Thoracic aorta (tissue), 2 donors: ENCODE data around the gene DYNC1LI2. TPM values are rescaled to one million over a fixed set of nuclear protein-coding genes. Genes with fewer than 3 reads are reported as not detected.
"Not testable (repeated sequence)": the region's sequence is repeated elsewhere in the genome, so short reads cannot be mapped to it uniquely, and the experiment has no call there.

Experiments used
- ATAC-seq: fragments of 150-250 bp; one replicate; pipeline ENCODE4 v1.8.0; 2017; ENCODE audit warnings: low read depth; ENCODE audit not compliant: insufficient number of reproducible peaks, low FRiP score
- DNase-seq: peaks from one replicate; pipeline ENCODE4 v3.0.0-alpha.2; 2020; ENCODE audit warnings: low spot score
- H3K27ac ChIP-seq, 2 donors: fragments of 200-600 bp; sonication (generic); 1 replicate in 1 of 2; 2 replicates in 1 of 2; pipeline ENCODE4 v1.5.1; 2016; ENCODE audit warnings: mild to moderate bottlenecking in 2 of 2, moderate library complexity in 2 of 2
- H3K27me3 ChIP-seq: fragments of 200-600 bp; sonication (generic); replicated peaks from 2 replicates; pipeline ENCODE4 v1.6.0; 2016; ENCODE audit warnings: mild to moderate bottlenecking; ENCODE audit not compliant: insufficient read depth
- H3K36me3 ChIP-seq: fragments of 200-600 bp; sonication (generic); one replicate; pipeline ENCODE4 v1.5.1; 2016
- H3K4me1 ChIP-seq, 2 donors: fragments of 200-600 bp; sonication (generic); 1 replicate in 1 of 2; 2 replicates in 1 of 2; pipeline versions ENCODE4 v1.5.1 to v1.6.0; 2016; ENCODE audit warnings: low read depth in 2 of 2, mild to moderate bottlenecking in 1 of 2; ENCODE audit not compliant: control insufficient read depth in 1 of 2
- H3K4me3 ChIP-seq: fragments of 200-600 bp; sonication (generic); 2 replicates; pipeline ENCODE4 v1.5.1; 2016; ENCODE audit warnings: mild to moderate bottlenecking
- H3K9me3 ChIP-seq: fragments of 200-600 bp; sonication (generic); 2 replicates; pipeline ENCODE4 v1.5.1; 2016
- total RNA-seq, 2 donors: library from RNA; depleted of rRNA; stranded (reverse); fragments of >200 nt; gene quantifications; one replicate each; pipeline versions ENCODE4 v1.1.0 to v1.2.3, GENCODE V29; 2016
- TF ChIP-seq, protein P1 (sequence below): fragments of 200-600 bp; sonication (generic); IDR thresholded peaks from one replicate; pipeline ENCODE4 v1.5.1; 2019; ENCODE audit warnings: antibody characterized with exemption

DYNC1LI2 gene
- total RNA-seq, 2 donors from 2014 or later = 110 to 200 TPM

DNA sequence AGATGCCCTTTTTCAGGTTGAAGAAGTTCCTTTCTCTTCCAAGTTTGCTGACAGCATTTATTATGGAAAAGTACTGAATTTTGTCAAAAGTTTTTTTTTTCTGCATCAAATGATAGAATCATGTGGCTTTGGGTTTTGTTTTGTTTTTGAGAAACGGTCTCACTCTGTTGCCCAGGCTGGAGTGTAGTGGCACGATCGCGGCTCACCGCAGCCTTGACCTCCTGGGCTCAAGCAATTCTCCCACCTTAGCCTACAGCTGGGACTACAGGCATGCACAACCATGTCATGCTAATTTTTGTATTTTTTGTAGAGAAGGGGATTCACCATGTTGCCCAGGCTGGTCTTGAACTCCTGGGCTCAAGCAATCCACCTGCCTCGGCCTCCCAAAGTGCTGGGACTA lies 62.1 kb downstream of the DYNC1LI2 start:
- Histone ChIP-seq H3K9me3 (no peaks in the 10 kb centered on the region), H3K4me1 (no peaks in the 10 kb centered on the region), H3K4me3 (no peak overlapping the region), H3K27ac (no peak overlapping the region), H3K27me3 (no peaks in the 10 kb centered on the region), H3K36me3 (no peaks in the 10 kb centered on the region)
- TF ChIP-seq, protein P1, sequence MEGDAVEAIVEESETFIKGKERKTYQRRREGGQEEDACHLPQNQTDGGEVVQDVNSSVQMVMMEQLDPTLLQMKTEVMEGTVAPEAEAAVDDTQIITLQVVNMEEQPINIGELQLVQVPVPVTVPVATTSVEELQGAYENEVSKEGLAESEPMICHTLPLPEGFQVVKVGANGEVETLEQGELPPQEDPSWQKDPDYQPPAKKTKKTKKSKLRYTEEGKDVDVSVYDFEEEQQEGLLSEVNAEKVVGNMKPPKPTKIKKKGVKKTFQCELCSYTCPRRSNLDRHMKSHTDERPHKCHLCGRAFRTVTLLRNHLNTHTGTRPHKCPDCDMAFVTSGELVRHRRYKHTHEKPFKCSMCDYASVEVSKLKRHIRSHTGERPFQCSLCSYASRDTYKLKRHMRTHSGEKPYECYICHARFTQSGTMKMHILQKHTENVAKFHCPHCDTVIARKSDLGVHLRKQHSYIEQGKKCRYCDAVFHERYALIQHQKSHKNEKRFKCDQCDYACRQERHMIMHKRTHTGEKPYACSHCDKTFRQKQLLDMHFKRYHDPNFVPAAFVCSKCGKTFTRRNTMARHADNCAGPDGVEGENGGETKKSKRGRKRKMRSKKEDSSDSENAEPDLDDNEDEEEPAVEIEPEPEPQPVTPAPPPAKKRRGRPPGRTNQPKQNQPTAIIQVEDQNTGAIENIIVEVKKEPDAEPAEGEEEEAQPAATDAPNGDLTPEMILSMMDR = no peak
- ATAC-seq = no peak
- DNase-seq = no peak

DNA sequence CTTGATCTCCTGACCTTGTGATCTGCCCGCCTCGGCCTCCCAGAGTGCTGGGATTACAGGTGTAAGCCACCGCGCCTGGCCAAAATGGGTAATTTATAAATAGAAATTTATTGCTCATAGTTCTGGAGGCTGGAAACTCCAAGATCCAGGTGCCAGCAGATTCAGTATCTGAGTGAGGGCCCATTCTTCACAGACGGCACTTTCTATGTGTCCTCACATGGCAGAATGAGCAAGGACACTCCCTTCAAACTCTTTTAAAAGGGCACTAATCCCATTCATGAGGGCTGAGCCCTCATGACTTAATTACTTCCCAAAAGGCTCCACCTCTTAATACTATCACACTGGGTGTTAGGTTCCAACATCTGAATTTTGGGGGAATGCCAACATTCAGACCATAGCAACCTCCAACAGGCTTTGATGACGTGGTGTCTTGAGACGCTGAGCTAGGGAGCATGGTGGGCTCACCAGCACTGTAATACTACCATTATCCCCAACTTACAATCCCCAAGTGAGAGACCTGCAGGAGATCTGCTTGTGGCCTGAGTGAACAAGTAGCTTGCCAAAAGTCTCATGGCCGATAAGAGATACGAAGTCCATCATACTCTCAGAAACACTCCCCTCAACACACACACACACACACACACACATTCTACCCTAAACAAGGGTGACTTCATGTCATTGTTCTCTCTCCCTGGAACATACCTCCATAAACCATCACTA lies 63.3 kb downstream of the DYNC1LI2 start:
- no peak overlapping the region for H3K4me3 ChIP-seq
- DNase-seq (no peak), ATAC-seq (no peak)
- H3K4me1 ChIP-seq = no peaks in the 10 kb centered on the region
- no peak overlapping the region for H3K27ac ChIP-seq
- no peaks in the 10 kb centered on the region for H3K9me3 ChIP-seq
- TF ChIP-seq, protein P1 = no peak
- no peaks in the 10 kb centered on the region for H3K27me3 ChIP-seq
- H3K36me3 ChIP-seq = no peaks in the 10 kb centered on the region

DNA sequence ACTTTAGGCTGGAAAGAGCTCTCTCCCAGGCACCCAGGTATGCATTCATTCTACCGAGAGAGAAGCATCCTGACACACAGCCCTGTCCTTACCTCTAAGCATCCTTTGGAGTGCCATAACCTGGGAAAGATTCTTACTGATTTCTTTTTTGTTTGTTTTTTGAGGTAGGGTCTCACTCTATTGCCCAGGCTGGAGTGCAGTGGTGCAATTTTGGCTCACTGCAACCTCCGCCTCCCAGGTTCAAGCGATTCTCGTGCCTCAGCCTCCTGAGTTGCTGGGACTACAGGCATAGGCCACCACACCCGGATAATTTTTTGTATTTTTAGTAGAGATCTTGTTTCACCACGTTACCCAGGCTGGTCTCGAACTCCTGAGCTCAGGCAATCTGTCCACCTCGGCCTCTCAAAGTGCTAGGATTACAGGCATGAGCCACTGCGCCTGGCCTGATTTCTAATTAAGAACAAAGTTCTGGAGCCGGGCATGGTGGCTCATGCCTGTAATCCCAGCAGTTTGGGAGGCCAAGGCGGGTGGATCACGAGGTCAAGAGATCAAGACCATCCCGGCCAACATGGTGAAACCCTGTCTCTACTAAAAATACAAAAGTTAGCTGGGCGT lies 65.8 kb downstream of the DYNC1LI2 start:
- H3K27me3 ChIP-seq, DNase-seq, H3K36me3 ChIP-seq, H3K4me1 ChIP-seq, H3K4me3 ChIP-seq, H3K27ac ChIP-seq, H3K9me3 ChIP-seq, ATAC-seq: not testable (repeated sequence)

DNA sequence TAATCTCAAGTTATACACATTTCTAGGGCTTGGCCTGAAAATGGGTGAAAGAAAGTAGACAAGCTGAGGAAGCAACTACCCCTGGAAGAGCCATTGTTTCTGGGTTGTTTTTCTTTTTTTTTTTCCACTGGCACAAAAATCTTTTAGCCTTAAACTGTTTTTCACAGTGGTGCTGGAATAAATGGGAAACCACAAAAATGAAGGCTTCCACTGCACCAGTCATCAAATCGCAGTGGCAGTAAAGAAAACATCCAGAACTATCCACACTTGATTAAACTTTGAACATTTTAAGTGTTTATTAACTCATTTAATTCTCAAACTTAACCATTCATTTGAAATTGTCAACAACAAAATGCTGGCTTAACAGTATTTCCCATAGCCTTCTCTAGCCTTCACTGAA lies 69.1 kb downstream of the DYNC1LI2 start:
- H3K4me1 ChIP-seq = no peaks in the 10 kb centered on the region
- no peak overlapping the region for H3K4me3 ChIP-seq

DNA sequence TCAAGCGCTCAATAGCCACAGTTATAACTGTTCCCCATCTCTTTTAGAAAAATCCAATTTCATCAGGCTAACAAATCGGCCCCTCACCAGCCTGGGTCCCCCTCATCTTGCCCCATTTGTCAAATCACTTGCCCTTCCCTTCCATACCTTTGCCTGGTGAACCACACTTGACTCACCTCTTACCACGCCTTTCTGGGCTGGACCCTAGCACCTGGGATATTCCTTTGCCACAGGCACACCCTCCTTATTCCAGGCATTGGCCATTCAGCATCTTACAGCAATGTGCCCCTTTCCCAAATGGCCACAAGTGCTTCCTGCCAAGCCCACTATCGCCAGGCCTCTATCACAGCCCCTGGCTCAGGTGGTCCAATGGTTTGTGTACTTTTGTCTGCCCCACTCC lies 69.7 kb downstream of the DYNC1LI2 start:
- Histone ChIP-seq H3K27ac (no peak overlapping the region), H3K27me3 (no peaks in the 10 kb centered on the region), H3K4me3 (no peak overlapping the region), H3K9me3 (no peaks in the 10 kb centered on the region), H3K36me3 (no peaks in the 10 kb centered on the region), H3K4me1 (no peaks in the 10 kb centered on the region)
- TF ChIP-seq, protein P1 = no peak
- DNase-seq = no peak
- ATAC-seq = no peak

More for the DNA sequence above, 69.1 kb downstream of the DYNC1LI2 start:
- TF ChIP-seq, protein P1 = no peak
- no peak for ATAC-seq
- H3K27me3 ChIP-seq = no peaks in the 10 kb centered on the region
- H3K36me3 ChIP-seq = no peaks in the 10 kb centered on the region
- no peak overlapping the region for H3K27ac ChIP-seq
- H3K9me3 ChIP-seq = no peaks in the 10 kb centered on the region
- DNase-seq = no peak
